Endothelial cell of umbilical vein (primary cell): ENCODE data around the gene RASSF5.

Experiments
- CTCF ChIP-seq, 2 donors: IDR thresholded peaks; 1 replicate in 1 of 2; 2 replicates in 1 of 2; pipeline ENCODE4 v1.5.1; 2011; ENCODE audit warnings: low read length in 2 of 2, mild to moderate bottlenecking in 2 of 2, moderate library complexity in 2 of 2, control low read depth in 1 of 2, inconsistent platforms in 1 of 2, low read depth in 1 of 2; ENCODE audit not compliant: insufficient read depth in 1 of 2; ENCODE audit errors: extremely low read depth in 1 of 2
- EZH2 ChIP-seq: IDR thresholded peaks from 2 replicates; pipeline ENCODE4 v1.6.1; 2012; ENCODE audit warnings: borderline replicate concordance, low read depth, mild to moderate bottlenecking, moderate library complexity, low read length, inconsistent platforms; ENCODE audit not compliant: severe bottlenecking
- FOS ChIP-seq: IDR thresholded peaks from 2 replicates; pipeline ENCODE4 v1.6.1; 2011; ENCODE audit warnings: mild to moderate bottlenecking, low read length, moderate library complexity, borderline replicate concordance; ENCODE audit not compliant: insufficient read depth
- MAX ChIP-seq: IDR thresholded peaks from 2 replicates; pipeline ENCODE4 v1.6.1; 2011; ENCODE audit not compliant: insufficient read depth, insufficient read length
- POLR2AphosphoS5 ChIP-seq: IDR thresholded peaks from 2 replicates; pipeline ENCODE4 v1.6.1; 2012; ENCODE audit warnings: low read depth, mild to moderate bottlenecking, control low read depth, low read length, moderate library complexity; ENCODE audit not compliant: insufficient read depth

GRCh38 chr1:206469411-206469932 lies 37.9 kb upstream of the RASSF5 start:
- TF ChIP-seq EZH2 (no peak), CTCF (IDR thresholded peaks at IDR 0.05; ENCODE audit: extremely low read depth in 1 of 2, insufficient read depth in 1 of 2, low read depth in 1 of 2, low read length in 2 of 2) (no peak), MAX (no peak), POLR2AphosphoS5 (no peak), FOS (no peak)
